Upper lobe of right lung (tissue), 1 donor: ENCODE data around the gene SLC6A12. TPM values are rescaled to one million over a fixed set of nuclear protein-coding genes. Genes with fewer than 3 reads are reported as not detected.

ENCODE experiments used
- ATAC-seq: fragments of 200-7000 bp; cut with Tn5 transposase; one replicate; pipeline ENCODE4 v1.9.1; 2020; ENCODE audit warnings: mild to moderate bottlenecking, moderate library complexity
- DNase-seq: peaks from one replicate; pipeline ENCODE4 v3.0.0-alpha.2; 2020
- H3K27ac ChIP-seq: fragments of 200-600 bp; one replicate; pipeline ENCODE4 v1.8.0; 2022
- H3K27me3 ChIP-seq: fragments of 200-600 bp; one replicate; pipeline ENCODE4 v1.8.0; 2022; ENCODE audit warnings: mild to moderate bottlenecking
- H3K36me3 ChIP-seq: fragments of 200-600 bp; one replicate; pipeline ENCODE4 v1.8.0; 2022
- H3K4me1 ChIP-seq: fragments of 200-600 bp; one replicate; pipeline ENCODE4 v1.8.0; 2022
- H3K4me3 ChIP-seq: fragments of 200-600 bp; one replicate; pipeline ENCODE4 v1.8.0; 2022; ENCODE audit warnings: mild to moderate bottlenecking
- H3K9me3 ChIP-seq: fragments of 200-600 bp; one replicate; pipeline ENCODE4 v1.8.0; 2022
- intact Hi-C: fragments of 100-400 bp; cut with DNase I; formaldehyde crosslinking; loops from one replicate; pipeline ENCODE4 v1.11.0; 2022
- total RNA-seq: library from RNA; stranded (reverse); fragmentation: NEBNext Ultra II Directional; extraction: Animal tissue kit (Norgen Biotek cat#: 25700); gene quantifications from one replicate; pipeline ENCODE4 v1.2.1, GENCODE V29; 2021
- TF ChIP-seq, protein P1 (sequence below): fragments of 200-600 bp; IDR thresholded peaks from one replicate; pipeline ENCODE4 v1.8.0; 2022; ENCODE audit warnings: antibody characterized with exemption
- donor health status: DM: no; HTN: yes; CAD: no; lungs with severe emphysema.

The SLC6A12 gene
- total RNA-seq, 1 donor from 2014 or later = 11.1 TPM

DNA sequence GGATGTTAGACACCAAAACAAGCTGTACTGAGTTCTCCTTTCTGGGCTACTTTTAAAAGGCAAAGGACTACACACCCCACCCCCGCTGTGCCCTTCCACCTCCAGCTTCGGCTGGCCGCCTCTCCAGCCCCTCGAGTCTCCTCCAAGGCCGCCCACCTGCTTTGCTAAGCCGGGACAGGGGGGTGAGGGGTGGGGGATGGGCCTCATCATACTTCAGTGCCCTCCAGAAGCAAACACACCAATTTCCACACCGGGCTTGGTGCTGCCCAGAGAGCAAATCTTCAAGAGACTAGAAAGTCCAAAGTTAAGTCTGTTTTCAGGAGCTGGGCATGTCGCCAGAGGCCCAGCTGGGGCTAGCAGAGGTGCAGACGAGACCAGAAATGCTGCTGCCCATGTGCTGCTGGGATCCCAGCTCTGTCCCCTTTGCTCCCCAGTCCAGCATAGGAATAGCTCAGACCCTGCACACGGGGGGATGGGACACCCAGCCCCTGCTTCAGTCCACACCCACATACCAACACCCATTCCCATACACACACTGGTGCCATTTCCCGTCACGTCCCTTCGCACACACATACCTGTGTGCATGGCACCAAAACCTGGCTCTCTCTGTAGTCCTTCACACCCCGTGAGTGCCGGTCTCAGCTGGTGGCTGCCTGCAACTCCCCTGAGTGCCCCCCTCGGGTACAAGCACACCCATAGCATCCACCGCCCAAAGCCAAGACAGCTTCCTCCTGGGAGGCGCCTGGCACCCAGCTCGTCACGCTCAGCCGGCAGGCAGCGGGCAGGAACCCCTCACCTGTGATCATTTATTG, 1.0 kb downstream of the SLC6A12 start:
- TF ChIP-seq, protein P1, sequence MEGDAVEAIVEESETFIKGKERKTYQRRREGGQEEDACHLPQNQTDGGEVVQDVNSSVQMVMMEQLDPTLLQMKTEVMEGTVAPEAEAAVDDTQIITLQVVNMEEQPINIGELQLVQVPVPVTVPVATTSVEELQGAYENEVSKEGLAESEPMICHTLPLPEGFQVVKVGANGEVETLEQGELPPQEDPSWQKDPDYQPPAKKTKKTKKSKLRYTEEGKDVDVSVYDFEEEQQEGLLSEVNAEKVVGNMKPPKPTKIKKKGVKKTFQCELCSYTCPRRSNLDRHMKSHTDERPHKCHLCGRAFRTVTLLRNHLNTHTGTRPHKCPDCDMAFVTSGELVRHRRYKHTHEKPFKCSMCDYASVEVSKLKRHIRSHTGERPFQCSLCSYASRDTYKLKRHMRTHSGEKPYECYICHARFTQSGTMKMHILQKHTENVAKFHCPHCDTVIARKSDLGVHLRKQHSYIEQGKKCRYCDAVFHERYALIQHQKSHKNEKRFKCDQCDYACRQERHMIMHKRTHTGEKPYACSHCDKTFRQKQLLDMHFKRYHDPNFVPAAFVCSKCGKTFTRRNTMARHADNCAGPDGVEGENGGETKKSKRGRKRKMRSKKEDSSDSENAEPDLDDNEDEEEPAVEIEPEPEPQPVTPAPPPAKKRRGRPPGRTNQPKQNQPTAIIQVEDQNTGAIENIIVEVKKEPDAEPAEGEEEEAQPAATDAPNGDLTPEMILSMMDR = no peak
- no peaks in the 10 kb centered on the region for H3K9me3 ChIP-seq
- no peak for DNase-seq
- peaks cover 10% of the 10 kb centered on the region for H3K4me1 ChIP-seq
- peak; percentile 60 for ATAC-seq
- intact Hi-C loops = no loop called here
- peaks cover 4% of the 10 kb centered on the region for H3K27me3 ChIP-seq
- no peaks in the 10 kb centered on the region for H3K36me3 ChIP-seq
- H3K4me3 ChIP-seq = peak overlapping the region; percentile 30
- H3K27ac ChIP-seq = peak overlapping the region; percentile 58

DNA sequence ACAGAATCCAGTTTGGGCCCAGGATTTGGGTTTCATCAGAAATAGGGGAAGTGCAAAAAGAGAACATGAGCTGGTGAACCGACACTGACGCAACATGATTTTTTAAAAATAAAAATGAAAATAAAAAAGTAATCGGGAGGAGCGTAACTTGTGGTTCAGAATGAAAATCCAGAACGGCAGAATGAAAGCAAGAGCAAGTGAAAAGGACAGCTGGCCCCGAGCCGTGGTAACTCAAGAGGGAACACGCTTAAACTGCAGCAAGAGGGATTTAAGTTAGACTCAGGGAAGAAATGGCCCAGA, 1.6 kb downstream of the SLC6A12 start:
- Histone ChIP-seq H3K4me3 (peak overlapping the region; percentile 30), H3K36me3 (no peaks in the 10 kb centered on the region), H3K27me3 (peaks cover 4% of the 10 kb centered on the region), H3K4me1 (peaks cover 10% of the 10 kb centered on the region), H3K9me3 (no peaks in the 10 kb centered on the region), H3K27ac (peak overlapping the region; percentile 58)
- intact Hi-C loops = no loop called here
- ATAC-seq = peak; percentile 3
- TF ChIP-seq, protein P1 = no peak
- DNase-seq = no peak

DNA sequence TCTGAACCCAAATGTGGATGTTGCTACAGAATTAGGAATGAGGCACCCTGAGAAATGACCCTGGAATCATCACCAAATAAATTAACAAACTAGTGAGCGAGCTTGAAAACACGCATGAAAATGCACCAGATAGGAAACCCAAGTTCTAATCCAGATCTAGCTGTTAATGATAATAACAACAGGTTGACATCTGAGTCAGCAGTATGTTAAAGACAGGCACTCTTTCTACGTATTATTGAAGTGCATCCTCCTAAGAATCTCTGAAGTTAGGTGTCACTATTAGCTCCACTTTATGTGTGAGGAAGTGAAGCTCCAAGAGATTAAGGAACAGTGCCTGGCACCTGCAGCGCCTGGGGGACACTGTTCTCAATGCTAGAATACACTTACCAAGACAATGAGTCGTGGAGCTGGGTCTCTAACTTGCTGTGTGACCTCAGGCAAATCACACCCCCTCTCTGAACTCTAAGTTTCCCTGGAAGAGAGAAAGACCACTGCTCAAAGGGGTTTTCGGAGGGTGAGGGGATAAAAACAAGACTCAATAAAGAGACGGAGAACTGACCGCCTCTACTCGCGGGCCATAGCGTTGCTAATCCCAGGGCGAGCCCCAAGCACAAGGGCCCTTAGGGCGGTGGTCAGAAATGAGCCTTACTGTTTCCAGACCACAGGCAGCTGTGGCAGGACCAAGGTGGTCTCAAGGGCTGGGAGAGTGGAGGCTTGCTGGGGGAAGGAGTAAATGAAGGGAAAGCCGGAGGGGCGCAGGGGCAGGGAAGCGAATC, 2.1 kb downstream of the SLC6A12 start:
- DNase-seq (no peak), ATAC-seq (no peak)
- intact Hi-C loops = no loop called here
- H3K27me3 ChIP-seq = peaks cover 7% of the 10 kb centered on the region
- H3K27ac ChIP-seq = peak overlapping the region; percentile 58
- peaks cover 10% of the 10 kb centered on the region for H3K4me1 ChIP-seq
- H3K9me3 ChIP-seq = no peaks in the 10 kb centered on the region
- no peak overlapping the region for H3K4me3 ChIP-seq
- TF ChIP-seq, protein P1 = no peak
- H3K36me3 ChIP-seq = no peaks in the 10 kb centered on the region

DNA sequence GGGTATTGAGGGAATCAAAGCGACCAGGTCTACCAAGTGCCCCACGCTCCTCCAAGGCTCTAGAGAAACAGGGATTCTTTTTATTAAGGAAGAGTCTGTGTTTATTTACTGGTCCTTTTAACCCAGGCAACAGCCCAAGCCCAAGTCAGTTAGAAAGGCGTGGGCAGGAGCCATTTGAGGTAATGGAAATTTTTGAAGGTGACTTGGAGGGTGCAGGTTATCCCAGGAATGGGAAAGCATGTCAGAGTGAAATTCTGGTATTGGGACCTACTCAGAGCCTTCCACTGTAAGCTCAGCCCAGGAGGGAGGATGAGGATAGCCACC, 2.9 kb downstream of the SLC6A12 start:
- TF ChIP-seq, protein P1 = no peak
- H3K27me3 ChIP-seq = peaks cover 14% of the 10 kb centered on the region
- H3K4me1 ChIP-seq = peaks cover 10% of the 10 kb centered on the region
- DNase-seq = no peak
- ATAC-seq = no peak
- intact Hi-C loops = no loop called here
- no peaks in the 10 kb centered on the region for H3K36me3 ChIP-seq
- H3K4me3 ChIP-seq = no peak overlapping the region
- H3K27ac ChIP-seq = no peak overlapping the region
- no peaks in the 10 kb centered on the region for H3K9me3 ChIP-seq

DNA sequence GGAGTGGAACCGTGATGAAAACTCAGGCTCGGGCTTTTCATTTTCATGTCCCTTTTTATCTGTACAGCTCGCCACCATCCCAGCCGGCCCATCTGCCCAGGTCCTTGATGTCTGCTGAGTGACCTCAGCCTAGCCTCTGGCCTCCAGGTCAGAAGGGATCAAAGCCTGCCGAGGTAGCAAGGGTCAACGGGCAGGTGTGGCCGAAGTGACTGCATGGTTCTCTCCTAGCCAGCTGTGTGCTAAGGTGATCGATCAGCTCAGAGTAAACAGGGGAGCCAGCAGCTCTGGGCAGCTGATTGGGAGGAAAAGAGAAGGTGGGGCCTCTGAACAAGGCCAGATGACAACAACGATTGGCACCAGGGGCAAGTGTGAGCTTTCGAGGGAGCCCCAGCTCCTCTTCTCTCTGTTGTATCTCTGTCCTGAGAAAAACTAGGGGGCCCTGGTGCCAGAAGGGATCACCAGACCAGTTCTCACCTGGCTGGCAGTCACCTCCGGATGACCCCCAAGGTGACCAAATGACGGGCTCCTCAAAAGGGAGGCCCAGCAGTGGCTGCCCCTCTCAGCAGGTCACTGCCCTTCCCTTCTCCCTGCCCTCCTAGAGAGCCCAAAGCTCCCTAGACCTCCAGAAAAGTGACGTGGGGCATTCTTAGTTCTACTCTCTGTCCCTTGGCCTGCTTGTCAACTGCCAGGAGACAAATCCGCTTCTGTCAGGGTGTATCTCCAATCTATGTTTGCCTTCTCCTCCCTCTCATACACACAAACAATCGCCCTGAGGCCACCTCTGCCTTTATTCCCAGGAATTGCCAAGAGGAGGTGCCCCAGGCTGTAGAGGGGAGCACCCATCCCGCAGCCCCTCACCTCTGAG, 3.4 kb downstream of the SLC6A12 start:
- TF ChIP-seq, protein P1 = no peak
- H3K27ac ChIP-seq = no peak overlapping the region
- ATAC-seq (no peak), DNase-seq (no peak)
- peaks cover 20% of the 10 kb centered on the region for H3K27me3 ChIP-seq
- peaks cover 10% of the 10 kb centered on the region for H3K4me1 ChIP-seq
- H3K4me3 ChIP-seq = no peak overlapping the region
- H3K36me3 ChIP-seq = no peaks in the 10 kb centered on the region
- H3K9me3 ChIP-seq = no peaks in the 10 kb centered on the region
- intact Hi-C loops = no loop called here
